Left lobe of liver (tissue), 2 donors: ENCODE results near the gene ROBO1. TPM values are rescaled to one million over a fixed set of nuclear protein-coding genes. Genes with fewer than 3 reads are reported as not detected.

Source experiments
- ATAC-seq: fragments of 200-7000 bp; cut with Tn5 transposase; one replicate; pipeline ENCODE4 v1.9.1; 2020; ENCODE audit warnings: mild to moderate bottlenecking, moderate library complexity
- DNase-seq: peaks from one replicate; pipeline ENCODE4 v3.0.0-alpha.2; 2020; ENCODE audit warnings: low spot score
- total RNA-seq: library from RNA; stranded (reverse); gene quantifications from one replicate; pipeline ENCODE4 v1.2.1, GENCODE V29; 2021
- donor health status: DM: no; HTN: no; CAD: no; lungs with moderate emphysema.
- donor health status: DM: no; HTN: yes; CAD: no.

ROBO1 gene
- total RNA-seq, 1 donor from 2014 or later: 3.1 TPM

DNA sequence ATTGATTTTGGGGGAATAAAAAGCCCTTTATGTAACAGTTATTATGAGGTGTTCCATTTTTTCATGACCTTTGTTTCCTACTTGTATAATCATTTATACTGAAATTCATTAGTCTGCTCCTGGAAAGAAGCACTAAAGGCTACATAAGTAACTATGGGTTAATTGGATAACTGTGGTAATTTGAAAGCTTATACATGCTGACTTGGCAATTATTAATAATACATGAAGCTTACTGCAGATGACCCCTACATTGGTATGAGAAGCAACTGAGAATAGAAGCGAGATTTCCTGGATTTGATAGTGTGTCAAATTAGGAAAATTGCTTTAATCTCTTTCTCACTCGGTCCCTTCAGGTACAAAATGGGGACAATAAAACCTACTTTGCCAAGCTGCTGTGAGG is 658.0 kb downstream of the ROBO1 start:
- DNase-seq (no peak), ATAC-seq (no peak)

GRCh38 chr3:79103307-79103706 is 664.5 kb downstream of the ROBO1 start:
- DNase-seq (no peak), ATAC-seq (no peak)

DNA sequence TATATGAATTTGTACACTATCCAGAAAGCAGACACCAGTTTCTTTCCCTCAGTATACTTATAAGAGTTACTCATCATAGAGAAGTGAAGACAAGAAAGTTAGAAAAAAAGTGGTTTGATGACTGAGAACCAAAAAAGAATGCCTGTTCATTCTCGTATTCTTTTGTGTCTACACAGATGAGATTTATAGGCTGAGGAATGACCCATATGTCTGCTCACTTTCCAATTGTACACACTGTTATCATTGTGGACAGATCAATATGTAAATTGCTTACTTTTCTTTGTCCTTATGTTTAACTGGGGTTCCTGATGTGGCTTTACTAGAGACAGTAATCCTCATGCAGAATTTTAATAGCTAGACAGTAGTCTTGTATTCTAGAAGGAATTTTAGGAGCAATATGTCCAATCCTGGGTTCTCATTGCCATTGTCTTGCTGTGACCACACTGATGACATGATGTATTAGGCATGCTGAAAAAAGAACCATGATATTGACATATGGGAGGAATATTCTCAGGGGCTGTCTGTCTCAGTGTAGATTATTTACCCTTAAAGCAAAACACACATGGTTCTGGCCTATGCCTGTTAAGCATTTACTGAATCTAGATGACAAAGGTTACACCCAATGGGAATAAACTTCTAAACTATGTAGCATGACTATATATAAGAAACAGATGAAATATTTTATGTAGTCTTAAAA is 669.7 kb downstream of the ROBO1 start:
- DNase-seq (no peak), ATAC-seq (no peak)

- DNase-seq: no peak
- no peak for ATAC-seq
Measured at GRCh38 chr3:79094654-79095053, 673.1 kb downstream of the ROBO1 start.

DNA sequence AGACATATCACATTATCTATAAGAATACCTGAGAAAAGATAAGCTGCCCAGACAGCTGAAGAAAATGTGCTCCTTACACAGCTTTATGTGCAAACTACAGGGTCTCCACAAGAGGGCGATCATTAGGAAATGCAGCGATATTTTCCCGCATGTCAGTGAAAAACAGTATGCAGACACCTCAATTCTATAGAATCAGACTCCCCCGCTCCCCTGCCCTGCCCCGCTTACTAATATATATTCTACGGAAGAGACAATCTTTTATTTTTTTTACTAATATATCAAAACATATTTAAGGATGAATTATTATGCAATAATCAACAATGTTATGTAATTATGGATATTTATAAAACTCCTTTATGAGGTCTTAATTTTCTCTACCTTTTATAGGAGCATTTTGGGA is 681.3 kb downstream of the ROBO1 start:
- ATAC-seq (peak; percentile 90), DNase-seq (peak; percentile 45)

GRCh38 chr3:79085171-79085570 is 682.6 kb downstream of the ROBO1 start:
- no peak for DNase-seq
- ATAC-seq: no peak

DNA sequence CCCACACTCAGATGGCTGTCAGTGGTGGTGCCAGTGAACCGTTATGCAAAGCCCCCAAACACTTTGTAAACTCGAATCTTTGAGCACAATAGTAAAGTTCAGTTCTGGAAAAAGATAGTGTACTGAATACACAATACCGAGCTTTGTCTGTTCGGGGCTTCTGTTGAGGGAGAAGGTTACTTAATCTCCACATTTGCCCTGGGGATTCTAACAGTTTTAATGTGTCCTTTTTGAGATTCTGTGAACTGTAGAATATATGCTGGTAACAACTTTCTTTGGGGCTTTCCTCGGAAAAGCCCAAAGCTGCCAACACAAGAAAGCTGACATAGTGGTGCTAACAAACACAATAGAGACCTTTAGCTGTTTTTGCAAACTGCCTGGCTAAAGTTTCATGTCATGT is 686.5 kb downstream of the ROBO1 start:
- ATAC-seq: no peak
- DNase-seq: no peak

GRCh38 chr3:79074558-79074957 is 693.2 kb downstream of the ROBO1 start:
- ATAC-seq: no peak

DNA sequence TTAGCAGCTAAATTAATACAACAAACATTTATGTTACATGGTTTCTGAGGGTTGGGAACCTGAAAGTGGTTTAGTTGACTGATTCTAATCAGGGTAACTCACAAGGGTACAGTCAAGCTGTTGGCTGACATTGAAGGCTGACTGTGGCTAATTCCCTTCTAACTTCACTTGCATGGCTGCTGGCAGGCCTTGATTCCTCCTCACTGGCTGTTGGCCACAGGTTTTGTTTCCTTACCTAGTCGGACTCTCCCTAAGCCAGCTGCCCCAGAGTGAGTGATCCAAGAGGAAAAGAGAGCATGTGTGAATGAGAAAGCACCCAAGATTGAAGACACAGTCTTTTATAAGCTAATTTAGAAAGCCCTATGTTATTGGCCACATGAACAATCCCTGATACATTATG is 700.1 kb downstream of the ROBO1 start:
- no peak for ATAC-seq
- no peak for DNase-seq

More at GRCh38 chr3:79074558-79074957, 693.2 kb downstream of the ROBO1 start:
- no peak for DNase-seq

DNA sequence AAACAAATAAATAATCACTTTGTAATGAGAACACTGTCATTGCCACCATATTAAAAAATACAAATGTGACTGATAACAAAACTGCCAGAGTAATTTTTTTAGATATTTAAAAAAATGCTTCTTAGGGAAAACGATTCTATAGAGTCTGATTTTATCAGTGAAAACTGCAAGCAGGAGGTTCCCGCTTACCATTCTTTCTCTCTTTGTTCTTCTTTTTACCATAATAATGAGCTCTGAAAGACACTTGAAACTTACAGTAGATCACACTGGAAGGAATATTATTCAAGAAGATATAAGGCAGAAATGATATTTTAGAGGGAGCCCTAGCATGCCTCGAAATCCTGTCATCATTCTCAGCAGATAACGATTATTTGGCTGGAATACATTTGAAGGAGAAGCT is 701.3 kb downstream of the ROBO1 start:
- ATAC-seq: no peak
- DNase-seq: no peak

- DNase-seq: no peak
- no peak for ATAC-seq
Measured at GRCh38 chr3:79063624-79064023, 704.2 kb downstream of the ROBO1 start.

DNA sequence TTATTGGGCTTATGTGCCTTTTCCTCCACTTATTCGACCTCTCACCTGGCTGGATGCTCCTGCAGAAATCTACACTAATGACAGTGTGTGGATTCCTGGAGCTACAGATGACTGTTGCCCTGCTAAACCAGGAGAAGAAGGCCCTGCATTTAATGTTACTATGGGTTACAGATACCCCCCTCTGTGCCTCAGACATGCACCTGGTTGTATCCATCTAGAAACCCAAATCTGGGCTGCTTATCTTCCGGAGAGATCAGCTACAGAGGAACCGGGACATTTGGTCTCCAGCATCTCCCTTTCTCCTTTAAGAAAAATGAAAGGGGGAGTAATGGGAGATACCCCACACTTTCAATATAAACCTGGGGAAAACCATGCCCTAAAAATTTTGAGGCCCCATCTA is 710.0 kb downstream of the ROBO1 start:
- ATAC-seq (no peak), DNase-seq (no peak)

- DNase-seq (no peak), ATAC-seq (no peak)
Measured at GRCh38 chr3:79056498-79056897, 711.3 kb downstream of the ROBO1 start.

GRCh38 chr3:79052054-79052681 is 715.6 kb downstream of the ROBO1 start:
- DNase-seq (no peak), ATAC-seq (no peak)

- ATAC-seq (no peak), DNase-seq (no peak)
Measured at GRCh38 chr3:79047581-79047980, 720.2 kb downstream of the ROBO1 start.

- ATAC-seq: no peak
- DNase-seq: no peak
Measured at GRCh38 chr3:79041621-79042020, 726.2 kb downstream of the ROBO1 start.

- ATAC-seq (no peak), DNase-seq (no peak)
Measured at GRCh38 chr3:79040701-79041100, 727.1 kb downstream of the ROBO1 start.

DNA sequence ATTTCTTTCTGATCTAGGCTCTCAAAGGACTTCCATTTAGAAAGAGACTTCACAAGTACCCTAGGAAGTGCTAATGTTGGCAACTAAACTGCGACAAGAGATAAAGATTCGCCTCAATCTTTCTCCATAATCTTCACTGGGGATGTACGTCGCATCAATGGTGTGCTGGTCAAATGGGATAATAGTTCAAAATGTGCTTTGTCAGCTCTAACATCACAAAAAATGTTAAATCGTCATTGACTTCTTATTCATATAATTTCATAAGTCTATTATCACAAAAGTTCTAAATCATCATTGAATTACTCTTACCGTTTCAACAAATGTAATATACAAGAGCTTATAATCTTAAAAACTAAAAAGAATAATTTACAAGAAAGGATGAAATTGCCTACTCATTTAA is 727.7 kb downstream of the ROBO1 start:
- DNase-seq (no peak), ATAC-seq (no peak)

DNA sequence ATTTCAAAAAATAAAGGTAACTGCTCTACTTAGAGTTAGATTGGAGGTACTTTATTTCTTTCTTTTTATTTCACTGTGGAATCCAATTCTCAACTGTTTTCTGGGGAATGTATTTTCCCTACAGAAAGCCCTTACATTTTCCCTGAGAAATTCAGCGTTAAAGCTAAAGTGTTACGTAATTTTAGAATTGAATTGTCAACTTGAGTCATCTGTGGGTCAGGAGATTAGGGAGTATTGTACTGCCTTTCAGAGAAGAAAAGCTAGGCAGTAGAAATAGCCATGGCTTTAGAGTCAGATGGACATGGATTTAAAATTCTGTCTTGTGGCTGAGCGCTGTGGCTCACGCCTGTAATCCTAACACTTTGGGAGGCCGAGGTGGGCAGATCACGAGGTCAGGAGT is 728.6 kb downstream of the ROBO1 start:
- ATAC-seq (no peak), DNase-seq (no peak)

GRCh38 chr3:79038636-79039035 is 729.2 kb downstream of the ROBO1 start:
- ATAC-seq: no peak

GRCh38 chr3:79038057-79038456 is 729.7 kb downstream of the ROBO1 start:
- ATAC-seq (no peak), DNase-seq (no peak)

More at GRCh38 chr3:79038636-79039035, 729.2 kb downstream of the ROBO1 start:
- DNase-seq: no peak

DNA sequence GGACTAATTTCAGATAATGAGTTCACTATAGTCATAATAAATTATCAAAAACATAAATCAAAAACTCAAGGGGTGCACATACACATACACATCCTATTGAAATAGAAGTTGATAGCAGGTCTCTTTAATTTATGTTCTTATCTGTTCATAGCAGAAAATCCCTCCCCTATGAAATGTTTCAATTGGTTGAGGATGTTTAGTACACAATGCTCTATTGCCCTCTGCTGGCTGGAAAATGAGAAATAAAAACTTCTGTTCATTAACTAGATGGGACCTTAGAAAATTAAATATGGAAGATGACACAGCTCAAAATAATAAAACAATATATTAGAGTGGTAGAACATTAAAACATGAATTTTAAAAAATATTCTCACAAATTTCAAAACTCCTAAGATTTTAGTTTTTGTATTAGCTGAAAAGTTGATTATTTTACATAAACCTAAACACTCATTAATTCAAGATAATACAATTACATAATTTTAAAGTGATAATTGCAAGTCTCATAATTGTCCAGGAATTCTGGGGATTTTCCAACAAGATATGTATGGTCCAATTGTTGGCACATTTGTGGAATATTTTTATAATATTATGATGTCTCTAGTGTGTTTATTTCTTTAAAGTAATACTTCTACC is 735.0 kb downstream of the ROBO1 start:
- peak; percentile 76 for ATAC-seq
- DNase-seq: no peak
